CD4-positive, alpha-beta T cell treated with Interleukin-6 at 100 ng/mL for 8 hours (primary cell): Measurements from ENCODE around the gene VGLL3.
"Not testable (repeated sequence)": the region's sequence is repeated elsewhere in the genome, so short reads cannot be mapped to it uniquely, and the experiment has no call there.

Experiments
- DNase-seq: peaks from one replicate; pipeline ENCODE4 v3.0.0-alpha.2; 2020; ENCODE audit warnings: mixed read lengths, low spot score

Gene VGLL3

DNA sequence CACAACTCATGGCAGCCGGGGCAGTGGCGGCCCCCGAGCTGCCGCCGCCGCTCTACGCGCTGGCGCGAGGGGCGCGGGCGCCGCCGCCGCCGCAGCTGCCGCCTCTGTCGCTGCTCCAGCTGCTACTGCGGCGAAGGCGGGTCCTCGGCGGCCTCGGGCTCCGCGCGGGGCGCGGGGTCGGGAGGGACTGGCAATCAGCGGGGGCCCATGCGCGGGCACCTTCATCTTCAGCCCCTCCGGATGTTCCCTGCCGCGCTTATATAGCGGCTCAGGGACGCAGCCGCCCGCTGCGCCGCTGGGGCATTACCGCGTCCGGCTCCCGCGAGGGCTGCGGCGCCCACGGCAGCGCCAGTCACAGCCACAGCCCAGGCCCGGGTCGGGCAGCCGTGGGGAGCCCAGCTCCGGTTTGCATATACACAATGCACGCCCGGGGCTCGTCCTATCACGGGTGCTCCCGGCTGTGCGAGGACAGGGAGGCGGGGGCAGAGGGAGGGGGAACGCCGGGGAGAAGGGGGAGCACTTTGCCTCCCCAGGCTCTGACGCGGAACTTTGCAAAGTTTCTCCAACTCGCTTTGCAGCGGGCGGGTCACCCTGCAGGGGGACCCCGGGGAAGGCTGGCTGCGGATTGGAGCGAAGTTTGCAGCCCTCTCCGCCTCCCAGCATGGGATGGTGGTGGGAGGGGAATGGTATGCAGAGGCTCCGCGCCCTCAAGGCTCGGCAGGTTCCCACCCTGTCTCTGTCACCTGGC is at the start of gene VGLL3:
Gene VGLL3, minus strand, starts transcription at position 416 of the 748 bp plus-strand sequence. Its CDS starts 406 bp downstream, at position 10.
- no peak for DNase-seq

GRCh38 chr3:87037652-87038051 is 46.7 kb upstream of the VGLL3 start:
- DNase-seq: no peak

DNA sequence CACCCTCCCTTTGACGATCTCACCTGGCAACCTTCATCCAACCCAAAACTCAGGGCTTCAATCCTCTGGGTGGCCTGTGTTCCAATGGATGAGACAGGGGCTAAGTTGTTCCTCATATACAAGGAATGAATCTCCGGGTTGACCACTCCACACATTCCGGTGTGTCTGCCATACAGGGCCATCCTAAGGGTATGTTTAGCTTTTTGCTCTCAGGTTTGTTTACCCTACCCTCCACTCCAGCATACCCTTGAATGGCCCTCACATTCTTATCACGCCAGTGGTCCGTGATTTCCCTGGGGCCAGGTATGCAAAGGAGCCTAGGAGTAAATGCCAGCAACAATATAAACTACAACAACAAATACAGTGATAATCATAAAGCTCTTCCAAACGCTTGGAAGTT is 45.7 kb upstream of the VGLL3 start:
- no peak for DNase-seq

DNA sequence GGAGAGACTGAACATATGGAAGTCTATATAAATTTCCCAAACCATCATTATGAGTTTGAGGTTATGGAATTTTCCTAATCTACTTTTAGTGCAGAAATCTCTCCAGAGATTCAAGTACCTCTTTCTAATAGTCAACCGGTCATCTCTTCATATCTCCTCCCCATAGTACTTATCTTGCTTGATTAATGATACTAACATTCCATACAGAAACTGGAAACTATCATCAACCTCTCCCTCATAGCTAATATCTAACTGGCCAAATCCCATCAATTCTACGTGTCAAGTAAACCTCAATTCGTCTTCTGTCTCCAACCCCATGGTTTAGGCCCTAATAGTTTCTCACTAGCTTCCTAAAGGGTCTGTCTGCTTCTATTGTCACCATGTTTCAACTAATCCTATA is 44.4 kb upstream of the VGLL3 start:
- no peak for DNase-seq

DNA sequence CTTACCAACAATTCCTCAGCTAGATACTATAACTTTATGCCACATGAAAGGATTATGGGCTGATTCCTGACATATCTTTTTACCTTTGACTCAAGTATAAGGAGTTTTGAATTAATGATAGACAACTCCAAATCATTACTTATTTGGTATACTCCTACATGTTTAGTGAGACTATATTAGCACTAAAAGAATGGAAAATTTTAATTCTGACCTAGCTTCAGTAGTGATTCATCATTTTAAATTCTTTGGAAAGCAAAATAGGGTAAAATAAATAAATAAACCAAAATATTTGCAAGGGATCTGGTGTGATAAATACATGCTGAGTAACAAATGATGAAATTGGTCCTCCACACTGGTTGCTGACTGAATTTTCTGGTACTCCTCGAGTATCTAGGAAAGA is 42.3 kb upstream of the VGLL3 start:
- DNase-seq: no peak

DNA sequence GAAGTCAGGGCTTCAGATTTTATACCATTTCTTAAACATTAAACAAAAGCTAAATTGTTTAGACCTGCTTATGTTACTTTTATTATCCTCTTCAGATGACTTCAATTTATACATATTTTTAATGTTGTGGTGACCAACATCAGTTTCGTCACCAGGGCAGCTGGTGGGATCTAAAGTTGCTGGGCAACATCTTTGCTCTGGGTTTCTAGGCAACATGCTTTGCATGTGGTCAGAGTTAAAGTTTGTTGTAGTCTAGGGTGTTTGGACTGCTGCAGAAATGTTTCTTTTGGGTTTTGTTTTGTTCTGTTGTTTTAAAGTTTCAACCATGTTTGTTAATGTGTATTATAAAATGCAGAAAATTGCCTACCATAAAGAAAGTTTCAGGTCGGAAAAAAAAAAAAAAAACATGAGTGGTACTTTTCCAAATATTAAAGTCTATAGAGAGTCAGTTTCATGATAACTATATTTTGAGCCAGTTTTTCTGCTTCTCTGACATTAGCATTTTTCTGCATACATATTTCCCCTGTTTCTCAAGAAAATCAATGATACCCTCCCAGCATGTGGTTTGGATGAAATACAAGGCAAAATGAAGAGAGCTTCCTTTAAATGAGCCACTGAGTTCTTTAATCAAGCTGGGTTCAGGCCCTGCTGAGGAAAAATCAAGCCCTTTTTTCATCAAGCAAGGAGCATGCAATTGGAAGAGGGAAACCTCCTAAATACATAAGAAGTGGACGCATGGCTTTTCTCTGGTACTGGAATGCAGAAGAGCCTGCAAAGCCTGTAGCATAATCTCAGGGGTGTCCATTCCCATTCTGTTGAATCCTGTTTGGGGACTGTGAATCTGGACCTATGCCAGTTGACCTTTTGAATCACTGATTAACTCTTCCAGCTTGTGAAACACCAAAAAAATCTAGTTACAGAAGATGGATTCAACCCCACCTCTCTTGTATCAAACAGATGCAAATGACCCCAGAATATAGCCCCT is 35.0 kb upstream of the VGLL3 start:
- no peak for DNase-seq

GRCh38 chr3:87017370-87017769 is 26.4 kb upstream of the VGLL3 start:
- not testable (repeated sequence) for DNase-seq

GRCh38 chr3:87009271-87009670 is 18.3 kb upstream of the VGLL3 start:
- DNase-seq: no peak

DNA sequence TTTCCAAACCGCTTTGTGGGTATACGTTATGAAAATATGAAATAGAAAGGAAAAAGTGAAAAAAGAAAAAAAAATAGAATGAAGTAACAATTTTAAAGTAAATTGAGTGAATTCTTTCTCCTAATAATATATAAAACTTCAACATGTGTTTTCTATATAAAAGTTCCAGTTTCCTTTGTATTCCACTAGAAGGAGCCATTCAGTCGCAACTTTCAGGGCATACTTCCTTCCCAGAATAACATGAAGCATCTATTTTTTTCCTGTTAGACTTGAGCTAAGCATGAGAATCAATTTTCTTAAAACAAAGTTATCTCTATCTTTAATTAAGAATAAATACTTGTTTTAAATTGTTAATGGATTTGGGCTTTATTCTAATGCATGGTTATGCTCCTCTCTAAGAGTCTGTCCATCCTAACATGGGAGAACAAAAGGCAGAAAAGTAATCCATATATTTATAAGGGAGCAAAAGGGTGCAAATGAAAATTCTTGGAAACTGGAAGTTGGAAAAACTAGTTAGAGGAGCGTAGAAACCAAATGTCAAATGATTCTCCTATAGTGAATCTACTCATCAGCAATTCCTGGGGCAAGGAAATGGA is 16.0 kb upstream of the VGLL3 start:
- DNase-seq: no peak

- DNase-seq: no peak
Observed at GRCh38 chr3:87004883-87005282, 13.9 kb upstream of the VGLL3 start.

- DNase-seq: no peak
Observed at GRCh38 chr3:87002346-87002745, 11.4 kb upstream of the VGLL3 start.

DNA sequence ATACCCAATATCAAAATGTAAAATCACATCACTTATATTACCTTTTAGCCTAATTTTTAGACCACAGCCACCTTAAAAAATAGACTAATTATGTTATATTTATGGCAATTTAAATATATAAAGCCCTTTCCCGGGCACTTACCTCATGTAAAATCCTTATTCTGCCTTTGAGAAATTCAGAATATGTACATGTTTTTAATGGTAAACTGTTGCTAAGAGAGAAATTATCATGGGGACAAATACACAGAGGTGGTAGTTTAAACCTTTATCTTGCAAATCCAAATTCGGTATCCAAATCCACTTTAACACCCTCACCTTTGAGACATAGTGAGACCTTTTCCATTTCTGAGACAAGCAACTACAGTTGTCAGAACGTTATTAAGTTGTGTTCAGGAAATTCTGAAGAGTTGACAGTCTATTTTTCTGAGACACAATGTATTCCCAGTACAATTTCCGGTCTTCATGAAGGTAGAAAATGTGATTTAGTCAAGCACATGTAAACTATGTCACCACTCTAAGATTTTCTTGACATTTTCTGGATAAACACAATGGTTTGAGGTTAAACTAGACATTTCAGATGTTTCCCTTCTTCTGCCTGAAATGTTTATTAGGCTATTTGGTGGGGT is 10.6 kb upstream of the VGLL3 start:
- no peak for DNase-seq

- no peak for DNase-seq
Observed at GRCh38 chr3:87000940-87001339, 10.0 kb upstream of the VGLL3 start.

DNA sequence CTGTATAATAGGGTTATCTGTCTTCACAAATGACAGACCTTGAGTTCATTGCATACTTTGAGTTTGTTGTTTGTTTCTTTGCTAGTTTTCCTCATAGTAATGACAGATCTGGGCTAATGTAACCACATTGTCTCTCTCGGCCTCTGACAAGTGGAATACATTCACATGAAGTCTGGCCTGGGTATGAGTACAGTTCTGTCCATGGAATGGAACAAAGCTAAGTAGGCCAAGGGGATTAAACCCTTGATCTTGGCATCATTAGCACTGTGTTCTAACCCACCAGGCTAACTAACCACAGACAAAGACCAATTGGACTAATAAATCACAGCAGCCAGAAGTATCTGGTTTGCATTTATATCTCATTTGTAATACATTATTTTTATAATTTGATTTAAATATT is 7.6 kb upstream of the VGLL3 start:
- DNase-seq: no peak

- DNase-seq: no peak
Observed at GRCh38 chr3:86996261-86996955, 5.5 kb upstream of the VGLL3 start.

DNA sequence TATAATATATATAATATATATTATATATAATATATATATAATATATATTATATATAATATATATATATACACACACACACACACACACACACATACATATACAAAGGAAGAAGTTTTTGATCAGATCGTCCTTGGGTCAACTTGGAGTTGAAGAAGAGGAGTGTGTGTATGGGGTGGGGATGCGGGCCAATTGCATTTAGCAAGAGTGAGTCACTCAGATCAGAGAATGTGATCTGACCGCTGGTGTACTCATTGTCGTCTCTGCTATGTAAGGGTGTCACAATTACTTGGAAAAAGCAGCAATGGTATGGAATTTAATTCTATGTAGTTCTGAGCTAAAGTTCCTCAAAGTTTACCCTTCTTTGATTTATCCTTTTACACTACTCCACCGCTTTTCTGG is 4.6 kb upstream of the VGLL3 start:
- no peak for DNase-seq

DNA sequence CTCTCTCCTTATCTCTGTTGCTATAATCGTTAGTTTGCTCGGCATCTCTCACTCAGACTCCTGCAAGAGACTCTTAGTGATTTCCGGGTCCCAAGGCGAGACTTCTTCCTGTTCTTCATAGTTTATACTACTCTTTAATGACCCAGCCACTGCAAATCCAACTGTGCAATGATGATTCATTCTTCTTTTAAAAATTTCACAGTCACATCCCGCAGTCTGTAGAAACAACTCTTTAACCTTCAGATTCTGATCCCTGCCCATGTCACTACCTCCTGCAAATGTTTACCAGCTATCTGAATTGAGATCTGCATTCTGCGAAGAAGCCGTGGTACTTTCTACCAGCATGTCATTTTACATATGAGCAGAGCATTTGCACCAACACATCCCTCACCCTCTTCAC is 2.8 kb upstream of the VGLL3 start:
- no peak for DNase-seq

DNA sequence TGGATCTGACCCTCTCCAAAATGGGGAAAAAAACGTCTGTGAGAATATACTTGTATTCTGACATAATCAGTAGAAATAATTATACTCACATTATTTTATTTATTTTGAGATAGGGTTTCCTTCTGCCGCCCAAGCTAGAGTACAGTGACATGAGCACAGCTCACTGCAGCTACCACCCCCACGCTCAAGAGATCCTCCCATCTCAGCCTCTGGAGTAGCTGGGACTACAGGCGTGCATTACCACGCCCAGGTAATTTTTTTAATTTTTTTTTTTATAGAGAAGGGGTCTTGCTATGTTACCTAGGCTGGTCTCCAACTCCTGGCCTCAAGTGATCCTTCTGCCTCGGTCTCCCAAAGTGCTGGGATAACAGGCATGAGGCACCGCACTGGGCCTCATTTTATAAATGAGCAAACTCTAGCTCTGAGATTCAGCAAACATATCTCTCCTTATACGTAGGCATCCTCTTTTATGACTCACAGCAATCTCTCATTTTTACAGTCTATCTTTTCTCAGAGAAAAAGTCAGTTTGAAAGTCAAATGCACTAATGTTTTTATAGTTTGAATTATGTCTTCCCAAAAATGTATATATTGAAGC is 989 bp upstream of the VGLL3 start:
- DNase-seq: no peak

DNA sequence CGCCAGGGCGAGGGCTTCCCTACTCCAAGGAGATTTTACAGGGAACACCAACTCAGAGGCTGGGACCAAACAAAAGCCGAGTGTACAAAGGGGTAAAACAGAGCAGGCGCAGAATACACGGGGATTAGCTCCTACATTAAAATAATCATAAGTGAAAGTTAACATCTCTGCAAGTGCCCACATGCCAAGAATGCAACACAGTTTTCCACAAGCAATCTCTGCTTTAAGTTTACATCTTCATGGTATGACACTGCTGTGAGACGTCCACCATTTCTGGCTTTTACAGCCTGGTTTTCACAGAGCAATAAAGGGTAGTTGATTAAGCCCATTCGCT is 500 bp upstream of the VGLL3 start:
- no peak for DNase-seq

GRCh38 chr3:86990012-86990733 is 776 bp downstream of the VGLL3 start:
- DNase-seq: no peak

GRCh38 chr3:86989611-86990010 is 1.3 kb downstream of the VGLL3 start:
- DNase-seq: no peak
